C4-2B (cell line): ENCODE results near the gene INAFM2.

Experiments
- H3K27ac ChIP-seq: fragments of 450-650 bp; 2 replicates; pipeline ENCODE4 v1.5.1; 2017
- ZFX ChIP-seq: fragments of 450-650 bp; IDR thresholded peaks from 2 replicates; pipeline ENCODE4 v1.6.1; 2017
- TF ChIP-seq, protein P1 (sequence below): fragments of 450-650 bp; conservative IDR thresholded peaks from 2 replicates; pipeline ENCODE4 v1.5.1; 2017; ENCODE audit warnings: mild to moderate bottlenecking

Gene INAFM2

DNA sequence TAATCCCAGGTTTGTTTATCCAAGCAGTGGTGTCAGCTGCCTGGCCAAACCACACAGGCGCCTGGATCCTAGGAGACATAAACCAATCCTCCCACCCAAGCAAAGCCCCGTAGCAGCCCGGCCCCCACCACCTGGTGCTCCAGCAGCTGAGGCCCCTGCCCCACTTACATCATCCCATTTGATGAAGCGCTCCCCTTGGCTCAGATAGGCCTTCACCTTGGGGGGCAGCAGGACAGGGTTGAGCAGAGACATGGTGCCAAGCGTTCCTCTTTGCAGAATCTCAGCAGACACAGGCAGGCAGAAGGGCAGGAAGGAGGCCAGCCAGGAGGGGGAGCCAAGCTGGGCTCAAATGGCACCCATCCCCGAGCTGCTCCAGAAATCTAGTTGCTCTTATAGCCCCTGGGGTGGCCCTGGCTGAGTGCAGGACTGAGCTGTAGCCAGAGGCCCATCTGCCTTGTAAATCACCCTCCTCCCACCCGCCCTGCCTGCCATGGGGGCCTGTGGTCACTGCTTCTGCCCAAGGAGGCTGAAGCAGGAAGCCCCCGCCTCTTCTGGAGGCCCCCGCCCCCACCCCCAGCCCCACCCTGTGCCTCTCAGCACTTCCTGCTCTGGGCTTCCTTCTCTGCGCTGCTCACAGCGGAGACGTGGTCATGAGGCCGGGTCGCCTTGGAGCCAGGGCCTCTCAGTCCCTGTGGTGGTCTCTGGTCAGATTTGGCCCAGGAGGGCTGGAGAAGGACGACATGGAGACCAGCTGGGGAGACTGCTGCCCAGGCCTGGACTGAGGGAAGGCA is 15.9 kb upstream of the INAFM2 start, which contains the start of gene PLCB2:
PLCB2 (minus strand) TSS at position 515 of the 791 bp plus-strand sequence; CDS start at position 252, 263 bp downstream.
- no peak within 1 kb of the TSS for H3K27ac ChIP-seq
- TF ChIP-seq ZFX = no peak
- TF ChIP-seq, protein P1, sequence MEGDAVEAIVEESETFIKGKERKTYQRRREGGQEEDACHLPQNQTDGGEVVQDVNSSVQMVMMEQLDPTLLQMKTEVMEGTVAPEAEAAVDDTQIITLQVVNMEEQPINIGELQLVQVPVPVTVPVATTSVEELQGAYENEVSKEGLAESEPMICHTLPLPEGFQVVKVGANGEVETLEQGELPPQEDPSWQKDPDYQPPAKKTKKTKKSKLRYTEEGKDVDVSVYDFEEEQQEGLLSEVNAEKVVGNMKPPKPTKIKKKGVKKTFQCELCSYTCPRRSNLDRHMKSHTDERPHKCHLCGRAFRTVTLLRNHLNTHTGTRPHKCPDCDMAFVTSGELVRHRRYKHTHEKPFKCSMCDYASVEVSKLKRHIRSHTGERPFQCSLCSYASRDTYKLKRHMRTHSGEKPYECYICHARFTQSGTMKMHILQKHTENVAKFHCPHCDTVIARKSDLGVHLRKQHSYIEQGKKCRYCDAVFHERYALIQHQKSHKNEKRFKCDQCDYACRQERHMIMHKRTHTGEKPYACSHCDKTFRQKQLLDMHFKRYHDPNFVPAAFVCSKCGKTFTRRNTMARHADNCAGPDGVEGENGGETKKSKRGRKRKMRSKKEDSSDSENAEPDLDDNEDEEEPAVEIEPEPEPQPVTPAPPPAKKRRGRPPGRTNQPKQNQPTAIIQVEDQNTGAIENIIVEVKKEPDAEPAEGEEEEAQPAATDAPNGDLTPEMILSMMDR = no peak

GRCh38 chr15:40309344-40309862 is 14.1 kb upstream of the INAFM2 start:
- no peak overlapping the region for H3K27ac ChIP-seq

DNA sequence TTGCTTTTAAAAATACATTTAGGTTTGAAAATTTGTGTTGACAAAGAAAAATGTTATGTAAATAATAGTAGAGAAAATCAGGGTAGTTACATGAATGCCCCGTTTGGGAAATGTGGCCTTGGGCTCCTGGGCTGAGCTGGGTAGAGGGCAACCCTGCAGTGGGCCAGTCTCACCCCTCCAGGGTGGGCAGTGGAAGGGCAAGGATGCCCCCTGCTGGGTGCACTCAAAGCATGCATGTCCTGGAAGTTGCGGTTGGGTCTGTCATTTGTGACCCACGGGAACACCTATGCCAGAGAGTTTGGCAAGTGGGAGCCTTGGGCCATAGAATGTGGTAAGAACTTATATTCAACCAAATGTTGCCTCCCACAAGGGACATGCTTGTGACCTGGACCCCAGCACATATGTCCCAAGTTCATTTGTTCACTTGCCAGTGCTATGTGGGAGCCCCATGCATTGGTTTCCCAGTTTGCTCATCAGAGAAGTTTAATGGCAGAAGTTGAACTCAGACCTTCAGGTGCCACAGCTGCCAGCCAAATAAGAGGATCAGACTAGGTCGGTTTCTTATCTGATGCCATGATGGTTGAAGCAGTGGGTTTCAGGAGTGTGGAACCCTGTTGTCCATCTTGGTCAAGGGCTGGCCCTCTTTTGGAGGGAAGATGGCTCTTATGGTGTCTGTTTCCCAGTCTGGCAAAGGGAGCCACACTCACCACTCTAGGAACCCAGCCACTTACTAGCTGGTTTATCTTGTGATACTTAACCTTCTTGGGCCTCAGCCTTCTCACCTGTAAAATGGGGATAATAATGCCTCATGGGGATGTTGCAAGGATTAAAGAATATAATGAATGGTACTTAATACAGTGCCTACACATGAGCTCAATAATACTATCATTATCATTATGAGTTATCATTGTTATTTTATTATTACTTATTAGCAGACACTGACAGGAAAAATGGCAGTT is 13.2 kb upstream of the INAFM2 start:
- no peak for TF ChIP-seq ZFX
- TF ChIP-seq, protein P1 = peak; percentile 86
- H3K27ac ChIP-seq = no peak overlapping the region

More at GRCh38 chr15:40309344-40309862, 14.1 kb upstream of the INAFM2 start:
- TF ChIP-seq ZFX = no peak
- TF ChIP-seq, protein P1 = no peak

DNA sequence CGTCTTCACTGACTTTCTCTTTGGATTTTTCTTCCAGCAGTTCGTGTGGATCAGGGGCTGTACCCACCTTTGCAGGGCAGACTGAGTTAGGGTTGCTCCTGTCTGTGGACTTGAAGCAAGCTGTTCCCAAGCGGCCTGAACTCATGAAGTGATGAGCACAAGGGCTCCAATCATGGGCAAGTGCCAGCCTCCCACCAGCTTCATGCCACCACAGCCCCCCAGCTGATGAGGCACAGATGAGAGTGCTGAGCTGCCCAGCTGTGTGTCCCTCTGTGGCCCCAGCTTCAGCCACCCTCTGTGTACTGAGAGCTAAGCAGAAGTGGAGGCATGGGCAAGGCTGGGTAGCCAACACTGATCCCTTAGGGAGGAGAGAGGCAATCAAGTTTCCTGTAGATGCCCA is 12.5 kb upstream of the INAFM2 start:
- TF ChIP-seq, protein P1 = no peak
- TF ChIP-seq ZFX = no peak
- no peak overlapping the region for H3K27ac ChIP-seq

GRCh38 chr15:40312370-40313158 is 10.9 kb upstream of the INAFM2 start:
- H3K27ac ChIP-seq = no peak overlapping the region
- TF ChIP-seq, protein P1 = no peak
- no peak for TF ChIP-seq ZFX

DNA sequence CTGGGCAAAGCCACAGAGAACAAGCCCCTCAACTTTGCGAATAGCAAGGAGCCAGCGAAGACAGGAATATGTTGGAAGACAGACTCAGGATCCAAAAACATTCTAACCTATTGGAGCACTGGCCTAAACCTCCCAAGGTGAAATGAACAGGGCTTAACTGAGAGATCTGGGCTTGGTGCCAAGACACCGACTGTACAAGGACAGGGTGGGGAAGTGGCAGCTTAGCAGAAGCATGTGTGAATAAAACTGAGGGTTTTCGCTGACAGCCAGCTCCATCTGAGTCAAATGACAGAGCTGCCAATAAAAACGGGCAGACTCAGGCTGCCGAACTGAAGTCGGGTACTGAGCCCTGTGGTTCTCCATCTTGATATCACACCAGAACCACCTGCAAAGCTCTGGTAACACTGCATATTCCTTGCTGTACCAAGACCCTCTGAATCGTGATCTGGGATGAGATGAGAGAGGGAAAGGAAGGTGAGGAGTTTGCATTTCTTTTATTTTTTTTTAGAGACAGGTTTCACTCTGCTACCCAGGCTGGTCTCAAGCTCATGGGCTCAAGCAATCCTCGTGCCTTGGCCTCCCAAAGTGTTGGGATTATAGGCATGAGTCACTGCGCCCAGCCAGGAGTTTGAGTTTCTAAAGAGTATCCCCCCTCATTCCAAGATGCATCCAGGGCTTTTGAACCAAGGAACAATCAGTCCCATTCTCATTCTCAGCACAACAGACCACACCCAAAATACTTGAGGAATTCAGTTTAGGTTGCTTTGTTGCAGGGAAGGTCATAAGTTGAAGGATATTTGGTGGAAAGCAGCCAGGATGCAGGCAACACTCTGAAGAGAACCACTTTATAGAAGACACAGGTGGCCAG is 9.7 kb upstream of the INAFM2 start:
- TF ChIP-seq ZFX = no peak
- TF ChIP-seq, protein P1 = no peak
- H3K27ac ChIP-seq = no peak overlapping the region
